NCI-H146 (cell line): ENCODE results near the gene AMOTL1.
"Not testable (repeated sequence)": the region's sequence is repeated elsewhere in the genome, so short reads cannot be mapped to it uniquely, and the experiment has no call there.

Experiments used
- DNase-seq: peaks from one replicate; lab custom pipeline; 2025; lab: John Stamatoyannopoulos, UW

Gene AMOTL1

GRCh38 chr11:94791942-94792341, 23.8 kb downstream of the AMOTL1 start:
- DNase-seq: not testable (repeated sequence)

- no peak for DNase-seq
These were observed 24.3 kb downstream of the AMOTL1 start for GRCh38 chr11:94792451-94792850.

- DNase-seq: no peak
These were observed 24.8 kb downstream of the AMOTL1 start for GRCh38 chr11:94793002-94793401.

GRCh38 chr11:94793822-94794221, 25.7 kb downstream of the AMOTL1 start:
- no peak for DNase-seq

- no peak for DNase-seq
These were observed 26.4 kb downstream of the AMOTL1 start for GRCh38 chr11:94794287-94795168.

- no peak for DNase-seq
These were observed 27.5 kb downstream of the AMOTL1 start for GRCh38 chr11:94795476-94796189.

GRCh38 chr11:94796190-94796580, 28.0 kb downstream of the AMOTL1 start:
- no peak for DNase-seq

- DNase-seq: no peak
These were observed 28.7 kb downstream of the AMOTL1 start for GRCh38 chr11:94796863-94797262.

GRCh38 chr11:94799726-94800125, 31.6 kb downstream of the AMOTL1 start:
- no peak for DNase-seq

- no peak for DNase-seq
These were observed 32.3 kb downstream of the AMOTL1 start for GRCh38 chr11:94800414-94800813.

GRCh38 chr11:94801866-94802460, 33.8 kb downstream of the AMOTL1 start:
- no peak for DNase-seq

GRCh38 chr11:94802501-94802900, 34.3 kb downstream of the AMOTL1 start:
- no peak for DNase-seq

GRCh38 chr11:94803491-94803890, 35.3 kb downstream of the AMOTL1 start:
- DNase-seq: no peak

GRCh38 chr11:94804874-94805273, 36.7 kb downstream of the AMOTL1 start:
- DNase-seq: no peak

GRCh38 chr11:94806014-94806413, 37.9 kb downstream of the AMOTL1 start:
- DNase-seq: no peak

GRCh38 chr11:94806419-94806818, 38.3 kb downstream of the AMOTL1 start:
- DNase-seq: no peak

GRCh38 chr11:94809251-94809650, 41.1 kb downstream of the AMOTL1 start:
- no peak for DNase-seq

- DNase-seq: not testable (repeated sequence)
These were observed 44.9 kb downstream of the AMOTL1 start for GRCh38 chr11:94812724-94813720.

GRCh38 chr11:94814272-94814976, 46.3 kb downstream of the AMOTL1 start:
- DNase-seq: no peak

GRCh38 chr11:94815705-94816344, 47.7 kb downstream of the AMOTL1 start:
- no peak for DNase-seq
